ENCODE results near the gene ADAMTS17. TPM values are rescaled to one million over a fixed set of nuclear protein-coding genes. Genes with fewer than 3 reads are reported as not detected.

ADAMTS17 gene
- total RNA-seq, 1 donor from 2014 or later = 0.99 TPM

GRCh38 chr15:100105101-100105500 is 236.7 kb downstream of the ADAMTS17 start:
- H3K27me3 ChIP-seq (ENCODE audit: low read depth) = no peaks in the 10 kb centered on the region
- no peaks in the 10 kb centered on the region for H3K36me3 ChIP-seq
- intact Hi-C loops (cut with micrococcal nuclease) = no loop called here

DNA sequence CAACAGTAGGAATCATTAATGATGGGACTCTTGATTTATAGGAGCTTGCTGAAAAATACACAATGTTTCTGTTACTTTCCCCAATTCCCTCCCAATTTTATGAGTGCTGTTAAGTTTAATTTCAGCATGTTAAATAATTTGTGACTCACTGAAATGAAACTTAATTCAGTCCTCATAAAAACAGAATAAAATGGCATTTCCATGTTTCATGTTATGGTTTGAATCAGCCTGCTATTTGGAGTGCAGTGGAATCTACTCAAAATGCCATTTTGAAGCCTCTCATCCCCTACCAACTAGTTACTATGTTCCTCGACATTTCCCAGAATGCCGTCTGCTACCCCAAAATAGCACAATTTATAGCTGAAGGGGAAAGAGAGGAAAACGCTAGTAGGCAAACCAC is 237.5 kb downstream of the ADAMTS17 start:
- H3K27me3 ChIP-seq (ENCODE audit: low read depth) = no peaks in the 10 kb centered on the region
- intact Hi-C loops (cut with micrococcal nuclease) = no loop called here
- H3K36me3 ChIP-seq = no peaks in the 10 kb centered on the region
- DNase-seq = no peak
- H3K27ac ChIP-seq (replicated peaks) = no peak overlapping the region
- TF ChIP-seq, protein P1, sequence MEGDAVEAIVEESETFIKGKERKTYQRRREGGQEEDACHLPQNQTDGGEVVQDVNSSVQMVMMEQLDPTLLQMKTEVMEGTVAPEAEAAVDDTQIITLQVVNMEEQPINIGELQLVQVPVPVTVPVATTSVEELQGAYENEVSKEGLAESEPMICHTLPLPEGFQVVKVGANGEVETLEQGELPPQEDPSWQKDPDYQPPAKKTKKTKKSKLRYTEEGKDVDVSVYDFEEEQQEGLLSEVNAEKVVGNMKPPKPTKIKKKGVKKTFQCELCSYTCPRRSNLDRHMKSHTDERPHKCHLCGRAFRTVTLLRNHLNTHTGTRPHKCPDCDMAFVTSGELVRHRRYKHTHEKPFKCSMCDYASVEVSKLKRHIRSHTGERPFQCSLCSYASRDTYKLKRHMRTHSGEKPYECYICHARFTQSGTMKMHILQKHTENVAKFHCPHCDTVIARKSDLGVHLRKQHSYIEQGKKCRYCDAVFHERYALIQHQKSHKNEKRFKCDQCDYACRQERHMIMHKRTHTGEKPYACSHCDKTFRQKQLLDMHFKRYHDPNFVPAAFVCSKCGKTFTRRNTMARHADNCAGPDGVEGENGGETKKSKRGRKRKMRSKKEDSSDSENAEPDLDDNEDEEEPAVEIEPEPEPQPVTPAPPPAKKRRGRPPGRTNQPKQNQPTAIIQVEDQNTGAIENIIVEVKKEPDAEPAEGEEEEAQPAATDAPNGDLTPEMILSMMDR (IDR thresholded peaks at IDR 0.05; ENCODE audit: borderline replicate concordance) = no peak
- no peaks in the 10 kb centered on the region for H3K9me3 ChIP-seq (replicated peaks)
- H3K4me3 ChIP-seq = no peak overlapping the region
- H3K4me1 ChIP-seq = peaks cover 5% of the 10 kb centered on the region

More at GRCh38 chr15:100105101-100105500, 236.7 kb downstream of the ADAMTS17 start:
- TF ChIP-seq, protein P1 (IDR thresholded peaks at IDR 0.05; ENCODE audit: borderline replicate concordance) = no peak
- peaks cover 11% of the 10 kb centered on the region for H3K4me1 ChIP-seq
- H3K27ac ChIP-seq (replicated peaks) = no peak overlapping the region
- H3K4me3 ChIP-seq = no peak overlapping the region
- DNase-seq = no peak
- no peaks in the 10 kb centered on the region for H3K9me3 ChIP-seq (replicated peaks)

- no peaks in the 10 kb centered on the region for H3K27me3 ChIP-seq (ENCODE audit: low read depth)
- H3K36me3 ChIP-seq = no peaks in the 10 kb centered on the region
- H3K9me3 ChIP-seq (replicated peaks) = no peaks in the 10 kb centered on the region
- no peak for DNase-seq
- intact Hi-C loops (cut with micrococcal nuclease) = no loop called here
- no peak overlapping the region for H3K27ac ChIP-seq (replicated peaks)
- H3K4me3 ChIP-seq = no peak overlapping the region
- TF ChIP-seq, protein P1 (IDR thresholded peaks at IDR 0.05; ENCODE audit: borderline replicate concordance) = no peak
- peaks cover 5% of the 10 kb centered on the region for H3K4me1 ChIP-seq
These were observed 237.9 kb downstream of the ADAMTS17 start for GRCh38 chr15:100103828-100104227.

DNA sequence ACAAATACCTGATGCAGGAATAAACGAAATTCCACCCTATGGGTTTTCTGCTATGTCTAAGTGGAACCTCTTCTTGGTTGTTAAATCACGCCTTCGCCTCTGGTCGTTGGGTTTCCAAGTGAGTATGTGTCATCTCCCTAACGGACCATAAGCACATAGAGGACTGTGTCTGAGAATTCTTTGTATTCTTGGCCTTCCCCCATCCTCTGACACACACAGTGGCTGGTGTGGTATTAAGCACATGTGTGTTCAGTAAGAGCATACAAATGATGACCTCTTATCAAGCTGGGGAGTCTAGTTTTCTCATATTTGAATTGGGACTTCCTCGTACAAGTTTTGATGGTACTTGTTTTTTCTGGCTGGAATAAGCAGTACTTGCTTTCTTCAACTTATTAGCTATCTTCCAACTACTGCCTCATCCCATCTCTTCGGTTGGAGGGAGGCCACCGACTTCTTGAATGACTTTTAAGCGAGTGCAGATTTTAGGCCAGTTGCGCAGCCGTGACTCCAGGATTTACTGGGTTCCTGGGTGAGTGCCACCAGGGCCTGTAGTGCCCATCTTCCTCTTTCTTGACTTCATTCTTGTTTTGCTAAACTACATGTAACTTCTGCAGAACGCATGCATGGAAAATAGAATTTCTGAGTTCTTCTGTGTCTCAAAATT is 240.2 kb downstream of the ADAMTS17 start:
- TF ChIP-seq, protein P1 (IDR thresholded peaks at IDR 0.05; ENCODE audit: borderline replicate concordance) = no peak
- DNase-seq = no peak
- Histone ChIP-seq H3K27me3 (ENCODE audit: low read depth) (no peaks in the 10 kb centered on the region), H3K4me3 (no peak overlapping the region), H3K36me3 (no peaks in the 10 kb centered on the region), H3K27ac (replicated peaks) (peak overlapping the region; percentile 50), H3K4me1 (peaks cover 2% of the 10 kb centered on the region), H3K9me3 (replicated peaks) (no peaks in the 10 kb centered on the region)
- intact Hi-C loops (cut with micrococcal nuclease) = no loop called here

DNA sequence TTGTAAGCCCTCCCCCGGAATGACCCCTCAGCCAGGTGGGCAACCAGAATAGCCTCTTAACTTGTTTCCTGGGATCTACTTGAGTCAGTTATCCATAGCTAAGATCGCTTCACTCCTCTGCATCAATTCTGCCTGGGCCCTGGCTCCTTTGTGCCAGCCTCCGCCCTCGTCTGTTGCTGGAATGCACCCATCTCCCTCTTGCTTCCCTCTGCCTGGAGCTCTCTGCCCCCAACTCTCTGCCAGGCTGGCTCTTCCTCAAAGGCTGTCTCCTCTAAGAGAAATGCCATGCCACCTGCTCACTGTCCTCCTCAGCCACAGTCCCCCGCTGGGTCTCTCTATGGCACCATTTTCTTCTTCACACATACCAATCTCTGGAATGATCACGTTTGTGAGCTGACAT is 240.8 kb downstream of the ADAMTS17 start:
- TF ChIP-seq, protein P1 (IDR thresholded peaks at IDR 0.05; ENCODE audit: borderline replicate concordance) = no peak
- H3K27ac ChIP-seq (replicated peaks) = peak overlapping the region; percentile 50
- DNase-seq = no peak
- no peak overlapping the region for H3K4me3 ChIP-seq
- intact Hi-C loops (cut with micrococcal nuclease) = no loop called here
- H3K36me3 ChIP-seq = no peaks in the 10 kb centered on the region
- no peaks in the 10 kb centered on the region for H3K4me1 ChIP-seq
- no peaks in the 10 kb centered on the region for H3K9me3 ChIP-seq (replicated peaks)
- no peaks in the 10 kb centered on the region for H3K27me3 ChIP-seq (ENCODE audit: low read depth)
